CD4-positive, alpha-beta memory T cell (primary cell): ENCODE results near the gene ATR. TPM values are rescaled to one million over a fixed set of nuclear protein-coding genes. Genes with fewer than 3 reads are reported as not detected.
"Not testable (repeated sequence)": the region's sequence is repeated elsewhere in the genome, so short reads cannot be mapped to it uniquely, and the experiment has no call there.

Source experiments
- CTCF ChIA-PET: fragments of 350-600 bp; sonication (Branson Sonifier 250); formaldehyde crosslinking; loops from one replicate; lab custom pipeline; 2021; ENCODE audit warnings: inconsistent platforms; ENCODE audit not compliant: partially characterized antibody; lab: Charles Lee
- POLR2A ChIA-PET: fragments of 350-600 bp; sonication (Branson Sonifier 250); formaldehyde crosslinking; loops from one replicate; lab custom pipeline; 2021; ENCODE audit not compliant: partially characterized antibody; lab: Charles Lee
- DNase-seq, 5 donors: peaks; one replicate each; pipeline versions ENCODE4 v3.0.0 to v3.0.0-alpha.2; 2020 to 2022; ENCODE audit warnings: mixed read lengths in 1 of 5
- H3K27ac ChIP-seq: one replicate; pipeline ENCODE4 v1.7.0; 2013; ENCODE audit warnings: low read depth, low read length
- H3K27me3 ChIP-seq: 2 replicates; pipeline ENCODE4 v1.7.0; 2013; ENCODE audit warnings: mild to moderate bottlenecking, low read length, moderate library complexity; ENCODE audit not compliant: insufficient read depth
- H3K36me3 ChIP-seq: 2 replicates; pipeline ENCODE4 v1.7.0; 2013; ENCODE audit warnings: mild to moderate bottlenecking, low read length, moderate library complexity; ENCODE audit not compliant: insufficient read depth
- H3K4me1 ChIP-seq: 2 replicates; pipeline ENCODE4 v1.7.0; 2013; ENCODE audit warnings: mild to moderate bottlenecking, low read length, moderate library complexity; ENCODE audit not compliant: insufficient read depth
- H3K4me3 ChIP-seq, 2 donors: one replicate each; pipeline ENCODE4 v1.7.0; 2013; ENCODE audit warnings: low read length in 2 of 2, mild to moderate bottlenecking in 1 of 2
- H3K9me3 ChIP-seq, 2 donors: one replicate each; pipeline ENCODE4 v1.7.0; 2013; ENCODE audit warnings: low read length in 2 of 2, control low read depth in 1 of 2; ENCODE audit not compliant: control insufficient read depth in 1 of 2
- H3K27ac Mint-ChIP-seq, 7 donors: one replicate each; pipeline ENCODE4 v1.8.0; 2020 to 2021; ENCODE audit warnings: mixed read lengths in 7 of 7, mild to moderate bottlenecking in 6 of 7, inconsistent platforms in 3 of 7, moderate library complexity in 3 of 7
- H3K27me3 Mint-ChIP-seq, 2 donors: one replicate each; pipeline ENCODE4 v1.8.0; 2020 to 2021; ENCODE audit warnings: mixed read lengths in 2 of 2
- H3K36me3 Mint-ChIP-seq, 2 donors: one replicate each; pipeline ENCODE4 v1.8.0; 2020 to 2021; ENCODE audit warnings: mixed read lengths in 2 of 2, inconsistent platforms in 1 of 2, mild to moderate bottlenecking in 1 of 2
- H3K4me1 Mint-ChIP-seq, 4 donors: one replicate each; pipeline ENCODE4 v1.8.0; 2020 to 2021; ENCODE audit warnings: mixed read lengths in 4 of 4, mild to moderate bottlenecking in 1 of 4
- H3K4me3 Mint-ChIP-seq, 8 donors: one replicate each; pipeline ENCODE4 v1.8.0; 2020 to 2021; ENCODE audit warnings: mixed read lengths in 8 of 8, mild to moderate bottlenecking in 7 of 8, moderate library complexity in 6 of 8, inconsistent platforms in 3 of 8
- H3K9me3 Mint-ChIP-seq, 8 donors: one replicate each; pipeline ENCODE4 v1.8.0; 2020 to 2021; ENCODE audit warnings: mixed read lengths in 8 of 8, mild to moderate bottlenecking in 5 of 8, inconsistent platforms in 3 of 8, moderate library complexity in 1 of 8
- intact Hi-C: fragments of 100-400 bp; cut with micrococcal nuclease; formaldehyde crosslinking; loops from one replicate; pipeline ENCODE4 v1.15.1; 2023
- polyA plus RNA-seq, 2 donors: library from polyadenylated mRNA; unstranded; fragments of 300-500 nt; fragmentation: Illumina TruSeq; gene quantifications; one replicate each; pipeline ENCODE4 v1.2.3, GENCODE V29; 2021
- total RNA-seq, 2 experiments: library from RNA; stranded (reverse); gene quantifications; one replicate each; pipeline ENCODE4 v1.2.3, GENCODE V29; 2021

The ATR gene
- total and polyA plus RNA-seq, 4 experiments from 2014 or later, result 4.3 to 45.6 (median 27.3) TPM

- not testable (repeated sequence) for H3K27ac ChIP-seq, H3K4me3 ChIP-seq, H3K9me3 ChIP-seq, H3K36me3 Mint-ChIP-seq, H3K27me3 ChIP-seq, DNase-seq, H3K9me3 Mint-ChIP-seq, H3K27ac Mint-ChIP-seq, H3K27me3 Mint-ChIP-seq, H3K36me3 ChIP-seq
- Mint-ChIP-seq H3K4me3 (peak overlapping the region in 1 of 8 donors; percentile 18), H3K4me1 (peaks cover 24 to 42% (median 32%) of the 10 kb centered on the region in 4 donors)
- POLR2A ChIA-PET, result interaction anchor here (1.6 to 4.7 kb wide), 2 partner anchors 15 to 420 kb away, joined by 4 to 72 read pairs; partner anchors contain the start of genes PLS1 and U2SURP
- CTCF ChIA-PET, result interaction anchor here (1.3 kb wide), 1 partner anchor 9 kb away, joined by 4 read pairs; no protein-coding TSS in a partner anchor
- peaks cover 26% of the 10 kb centered on the region for H3K4me1 ChIP-seq
- intact Hi-C loops, result loop anchor here (10.0 kb wide), 1 partner anchor 1094 kb away; no protein-coding TSS in a partner anchor
These were observed 2.5 kb upstream of the ATR start for GRCh38 chr3:142581070-142581469.

GRCh38 chr3:142580061-142580423, 1.5 kb upstream of the ATR start:
- POLR2A ChIA-PET, result interaction anchor here (0.9 to 4.7 kb wide), 5 partner anchors 10 to 703 kb away, joined by 3 to 72 read pairs (median 3); partner anchors contain the start of genes ATP1B3, PLS1 and U2SURP
- peak overlapping the region; percentile 94 for H3K27ac ChIP-seq
- CTCF ChIA-PET, result interaction anchor here (0.8 to 2.5 kb wide), 4 partner anchors 10 to 414 kb away, joined by 3 to 7 read pairs (median 4); partner anchors contain the start of genes PLS1 and TRPC1

GRCh38 chr3:142577696-142578328, 721 bp downstream of the ATR start:
- Histone ChIP-seq H3K27me3 (no peaks in the 10 kb centered on the region), H3K36me3 (no peaks in the 10 kb centered on the region), H3K4me1 (peaks cover 44% of the 10 kb centered on the region), H3K9me3 (no peaks in the 10 kb centered on the region), H3K4me3 (peak overlapping the region; percentile 90 to 100), H3K27ac (peak overlapping the region; percentile 94)
- DNase-seq, result peak in 3 of 5 donors; percentile 3 to 25 (median 8)
- peaks cover 0 to 21% of the 10 kb centered on the region in 2 donors for H3K36me3 Mint-ChIP-seq
- ChIA-PET CTCF (interaction anchor here (1.1 to 3.3 kb wide), 4 partner anchors 9 to 146 kb away, joined by 3 to 9 read pairs (median 6); partner anchors contain the start of gene TRPC1), POLR2A (interaction anchor here (0.8 to 4.7 kb wide), 17 partner anchors 10 to 1395 kb away, joined by 3 to 72 read pairs (median 4); partner anchors contain the start of genes PLS1, TRPC1, U2SURP and XRN1)
- H3K27ac Mint-ChIP-seq, result peak overlapping the region; percentile 91 to 99 (median 99)
- H3K9me3 Mint-ChIP-seq, result peaks cover 0 to 2% (median 0%) of the 10 kb centered on the region in 8 donors
- peak overlapping the region; percentile 93 to 99 (median 98) for H3K4me3 Mint-ChIP-seq
- H3K27me3 Mint-ChIP-seq, result peaks cover 1 to 3% of the 10 kb centered on the region in 2 donors
- intact Hi-C loops, result loop anchor here (1.0 to 10.0 kb wide), 11 partner anchors 8 to 1394 kb away; partner anchors contain the start of genes ATP1B3, DIPK2A, PLS1 and PXYLP1
- peaks cover 41 to 67% (median 52%) of the 10 kb centered on the region in 4 donors for H3K4me1 Mint-ChIP-seq

More at GRCh38 chr3:142580061-142580423, 1.5 kb upstream of the ATR start:
- H3K9me3 Mint-ChIP-seq, result peaks cover 0 to 2% (median 0%) of the 10 kb centered on the region in 8 donors
- Histone ChIP-seq H3K4me1 (peaks cover 37% of the 10 kb centered on the region), H3K27me3 (no peaks in the 10 kb centered on the region), H3K9me3 (no peaks in the 10 kb centered on the region), H3K36me3 (no peaks in the 10 kb centered on the region), H3K4me3 (no peak overlapping the region)
- H3K27me3 Mint-ChIP-seq, result peaks cover 4 to 6% of the 10 kb centered on the region in 2 donors
- DNase-seq, result no peak
- peak overlapping the region; percentile 91 to 99 (median 99) for H3K27ac Mint-ChIP-seq
- peaks cover 0 to 15% of the 10 kb centered on the region in 2 donors for H3K36me3 Mint-ChIP-seq
- peaks cover 32 to 52% (median 41%) of the 10 kb centered on the region in 4 donors for H3K4me1 Mint-ChIP-seq
- intact Hi-C loops, result loop anchor here (10.0 kb wide), 1 partner anchor 1095 kb away; no protein-coding TSS in a partner anchor
- peak overlapping the region; percentile 61 to 99 (median 98) for H3K4me3 Mint-ChIP-seq

- Histone ChIP-seq H3K4me3 (no peak overlapping the region), H3K4me1 (peaks cover 44% of the 10 kb centered on the region), H3K27ac (no peak overlapping the region), H3K9me3 (no peaks in the 10 kb centered on the region), H3K27me3 (no peaks in the 10 kb centered on the region), H3K36me3 (no peaks in the 10 kb centered on the region)
- H3K9me3 Mint-ChIP-seq, result peaks cover 0 to 2% (median 0%) of the 10 kb centered on the region in 8 donors
- peaks cover 0 to 2% of the 10 kb centered on the region in 2 donors for H3K27me3 Mint-ChIP-seq
- H3K4me3 Mint-ChIP-seq, result peak overlapping the region; percentile 93 to 99 (median 98)
- DNase-seq, result no peak
- intact Hi-C loops, result loop anchor here (5.0 to 10.0 kb wide), 4 partner anchors 702 to 1396 kb away; partner anchors contain the start of genes ATP1B3, DIPK2A, PXYLP1 and RNF7
- H3K36me3 Mint-ChIP-seq, result peaks cover 0 to 21% of the 10 kb centered on the region in 2 donors
- ChIA-PET POLR2A (interaction anchor here (4.1 to 4.7 kb wide), 2 partner anchors 20 to 424 kb away, joined by 39 to 72 read pairs; partner anchors contain the start of genes PLS1 and U2SURP), CTCF (interaction anchor here (1.3 to 3.3 kb wide), 3 partner anchors 10 to 419 kb away, joined by 3 to 9 read pairs (median 3); no protein-coding TSS in a partner anchor)
- H3K4me1 Mint-ChIP-seq, result peaks cover 42 to 67% (median 52%) of the 10 kb centered on the region in 4 donors
- H3K27ac Mint-ChIP-seq, result peak overlapping the region in 6 of 7 donors; percentile 6 to 91 (median 49)
These were observed 1.7 kb downstream of the ATR start for GRCh38 chr3:142576792-142577191.

GRCh38 chr3:142574665-142575064, 3.9 kb downstream of the ATR start:
- peak overlapping the region in 4 of 8 donors; percentile 26 to 59 (median 36) for H3K4me3 Mint-ChIP-seq
- Histone ChIP-seq H3K9me3 (no peaks in the 10 kb centered on the region), H3K27me3 (no peaks in the 10 kb centered on the region), H3K4me1 (peaks cover 43% of the 10 kb centered on the region), H3K27ac (no peak overlapping the region), H3K36me3 (no peaks in the 10 kb centered on the region), H3K4me3 (no peak overlapping the region)
- H3K27me3 Mint-ChIP-seq, result no peaks in the 10 kb centered on the region
- no peak for DNase-seq
- peak overlapping the region in 3 of 7 donors; percentile 31 to 88 (median 41) for H3K27ac Mint-ChIP-seq
- ChIA-PET CTCF (interaction anchor here (0.6 kb wide), 1 partner anchor 30 kb away, joined by 3 read pairs; no protein-coding TSS in a partner anchor), POLR2A (no interaction called here)
- peaks cover 40 to 62% (median 51%) of the 10 kb centered on the region in 4 donors for H3K4me1 Mint-ChIP-seq
- peaks cover 4 to 27% of the 10 kb centered on the region in 2 donors for H3K36me3 Mint-ChIP-seq
- H3K9me3 Mint-ChIP-seq, result peaks cover 0 to 2% (median 0%) of the 10 kb centered on the region in 8 donors
- intact Hi-C loops, result loop anchor here (5.0 to 10.0 kb wide), 4 partner anchors 700 to 1398 kb away; partner anchors contain the start of genes ATP1B3, DIPK2A, PXYLP1 and RNF7

- DNase-seq, CTCF ChIA-PET, H3K4me3 ChIP-seq, H3K9me3 Mint-ChIP-seq, H3K9me3 ChIP-seq, H3K36me3 ChIP-seq, H3K27me3 ChIP-seq, H3K27me3 Mint-ChIP-seq, POLR2A ChIA-PET, H3K27ac ChIP-seq: not testable (repeated sequence)
- peak overlapping the region in 2 of 7 donors; percentile 41 to 88 for H3K27ac Mint-ChIP-seq
- H3K4me1 ChIP-seq, result peaks cover 39% of the 10 kb centered on the region
- H3K36me3 Mint-ChIP-seq, result peaks cover 4 to 27% of the 10 kb centered on the region in 2 donors
- peak overlapping the region in 2 of 8 donors; percentile 42 to 59 for H3K4me3 Mint-ChIP-seq
- H3K4me1 Mint-ChIP-seq, result peaks cover 36 to 57% (median 46%) of the 10 kb centered on the region in 4 donors
- intact Hi-C loops, result loop anchor here (10.0 kb wide), 3 partner anchors 699 to 1339 kb away; partner anchors contain the start of genes ATP1B3, PXYLP1 and RNF7
These were observed 4.3 kb downstream of the ATR start for GRCh38 chr3:142574223-142574622.
